GM06990 (cell line): ENCODE results near the gene EBF3.

ENCODE experiments used
- DNase-seq: peaks from one replicate; pipeline ENCODE4 v3.0.0-alpha.2; 2011; ENCODE audit not compliant: insufficient read length; ENCODE audit errors: extremely low read depth
- H3K27me3 ChIP-seq: replicated peaks from 2 replicates; pipeline ENCODE4 v1.6.0; 2011; ENCODE audit warnings: low read length; ENCODE audit not compliant: control insufficient read depth, insufficient read depth
- H3K36me3 ChIP-seq: 2 replicates; pipeline ENCODE4 v1.5.1; 2011; ENCODE audit warnings: low read length; ENCODE audit not compliant: control insufficient read depth, insufficient read depth
- H3K4me3 ChIP-seq: replicated peaks from 2 replicates; pipeline ENCODE4 v1.5.1; 2011; ENCODE audit warnings: low read depth, mild to moderate bottlenecking, control low read depth, low read length
- CTCF ChIP-seq: IDR thresholded peaks from 2 replicates; pipeline ENCODE4 v1.5.1; 2011; ENCODE audit warnings: low read length, control low read depth, mild to moderate bottlenecking, inconsistent platforms; ENCODE audit not compliant: insufficient read depth, poor library complexity, severe bottlenecking

The EBF3 gene

GRCh38 chr10:129878835-129879234 is 85.2 kb downstream of the EBF3 start:
- DNase-seq: no peak
- no peaks in the 10 kb centered on the region for H3K36me3 ChIP-seq
- no peak overlapping the region for H3K4me3 ChIP-seq
- H3K27me3 ChIP-seq: no peaks in the 10 kb centered on the region
- TF ChIP-seq CTCF: no peak

GRCh38 chr10:129877773-129878371 is 86.2 kb downstream of the EBF3 start:
- H3K4me3 ChIP-seq: no peak overlapping the region
- no peaks in the 10 kb centered on the region for H3K27me3 ChIP-seq
- no peaks in the 10 kb centered on the region for H3K36me3 ChIP-seq
- peak; percentile 52 for TF ChIP-seq CTCF
- DNase-seq: no peak

GRCh38 chr10:129876838-129877237 is 87.2 kb downstream of the EBF3 start:
- Histone ChIP-seq H3K27me3 (no peaks in the 10 kb centered on the region), H3K36me3 (no peaks in the 10 kb centered on the region), H3K4me3 (no peak overlapping the region)
- no peak for DNase-seq
- TF ChIP-seq CTCF: no peak

GRCh38 chr10:129875993-129876726 is 87.9 kb downstream of the EBF3 start:
- Histone ChIP-seq H3K36me3 (no peaks in the 10 kb centered on the region), H3K4me3 (no peak overlapping the region), H3K27me3 (no peaks in the 10 kb centered on the region)
- no peak for TF ChIP-seq CTCF
- no peak for DNase-seq

GRCh38 chr10:129873351-129873750 is 90.7 kb downstream of the EBF3 start:
- Histone ChIP-seq H3K4me3 (no peak overlapping the region), H3K27me3 (no peaks in the 10 kb centered on the region), H3K36me3 (no peaks in the 10 kb centered on the region)
- no peak for TF ChIP-seq CTCF
- DNase-seq: no peak
